NCI-H2196 (cell line): ENCODE results near the gene GNAT2.

Experiments used
- DNase-seq: peaks from one replicate; lab custom pipeline; 2025; ENCODE audit not compliant: unreplicated experiment; lab: John Stamatoyannopoulos, UW

GNAT2 gene

GRCh38 chr1:109628540-109629321, 9.3 kb upstream of the GNAT2 start:
- DNase-seq = peak; percentile 42

- no peak for DNase-seq
Measured at GRCh38 chr1:109627692-109628399, 8.4 kb upstream of the GNAT2 start.

DNA sequence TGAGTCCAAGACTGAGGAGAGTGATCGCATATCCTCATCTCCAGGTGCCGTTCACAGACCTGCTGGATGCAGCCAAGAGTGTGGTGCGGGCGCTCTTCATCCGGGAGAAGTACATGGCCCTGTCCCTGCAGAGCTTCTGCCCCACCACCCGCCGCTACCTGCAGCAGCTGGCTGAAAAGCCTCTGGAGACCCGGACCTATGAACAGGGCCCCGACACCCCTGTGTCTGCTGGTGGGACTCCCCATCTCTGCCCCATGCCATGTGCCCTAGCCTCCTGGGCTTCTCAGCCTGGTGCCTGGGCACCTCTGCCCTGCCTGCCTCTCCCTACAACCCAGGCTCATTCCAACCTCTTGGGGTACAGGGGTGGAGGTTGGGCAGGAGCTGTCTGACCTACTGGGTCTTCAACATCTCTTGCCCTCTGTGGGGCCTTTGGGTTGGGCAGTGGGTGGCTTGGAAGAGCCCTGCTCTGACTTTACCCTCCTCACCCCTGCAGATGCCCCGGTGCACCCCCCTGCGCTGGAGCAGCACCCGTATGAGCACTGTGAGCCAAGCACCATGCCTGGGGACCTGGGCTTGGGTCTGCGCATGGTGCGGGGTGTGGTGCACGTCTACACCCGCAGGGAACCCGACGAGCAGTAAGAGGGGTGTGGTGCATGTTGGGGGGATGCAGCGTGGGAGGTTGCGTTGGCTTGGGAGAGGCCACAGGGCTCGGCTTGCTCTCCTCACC, 7.4 kb upstream of the GNAT2 start:
- DNase-seq = no peak

- no peak for DNase-seq
Measured at GRCh38 chr1:109625601-109626560, 6.5 kb upstream of the GNAT2 start.

DNA sequence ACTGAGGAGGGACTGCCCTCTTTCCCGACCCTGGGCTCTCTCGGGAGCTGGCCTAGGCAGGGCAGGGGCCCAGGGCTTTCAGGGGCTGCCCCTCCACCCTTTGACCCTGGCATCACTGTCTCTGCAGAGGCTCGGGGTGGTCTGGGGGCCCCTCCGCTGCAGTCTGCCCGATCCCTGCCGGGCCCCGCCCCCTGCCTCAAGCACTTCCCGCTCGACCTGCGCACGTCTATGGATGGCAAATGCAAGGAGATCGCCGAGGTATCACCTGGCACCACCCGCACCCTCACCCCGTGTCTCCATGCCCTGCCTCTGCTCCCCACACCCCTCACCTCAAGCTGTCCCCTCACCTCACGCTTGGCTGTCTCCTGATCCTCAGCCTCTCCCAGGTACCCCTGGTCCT, 5.8 kb upstream of the GNAT2 start:
- no peak for DNase-seq

DNA sequence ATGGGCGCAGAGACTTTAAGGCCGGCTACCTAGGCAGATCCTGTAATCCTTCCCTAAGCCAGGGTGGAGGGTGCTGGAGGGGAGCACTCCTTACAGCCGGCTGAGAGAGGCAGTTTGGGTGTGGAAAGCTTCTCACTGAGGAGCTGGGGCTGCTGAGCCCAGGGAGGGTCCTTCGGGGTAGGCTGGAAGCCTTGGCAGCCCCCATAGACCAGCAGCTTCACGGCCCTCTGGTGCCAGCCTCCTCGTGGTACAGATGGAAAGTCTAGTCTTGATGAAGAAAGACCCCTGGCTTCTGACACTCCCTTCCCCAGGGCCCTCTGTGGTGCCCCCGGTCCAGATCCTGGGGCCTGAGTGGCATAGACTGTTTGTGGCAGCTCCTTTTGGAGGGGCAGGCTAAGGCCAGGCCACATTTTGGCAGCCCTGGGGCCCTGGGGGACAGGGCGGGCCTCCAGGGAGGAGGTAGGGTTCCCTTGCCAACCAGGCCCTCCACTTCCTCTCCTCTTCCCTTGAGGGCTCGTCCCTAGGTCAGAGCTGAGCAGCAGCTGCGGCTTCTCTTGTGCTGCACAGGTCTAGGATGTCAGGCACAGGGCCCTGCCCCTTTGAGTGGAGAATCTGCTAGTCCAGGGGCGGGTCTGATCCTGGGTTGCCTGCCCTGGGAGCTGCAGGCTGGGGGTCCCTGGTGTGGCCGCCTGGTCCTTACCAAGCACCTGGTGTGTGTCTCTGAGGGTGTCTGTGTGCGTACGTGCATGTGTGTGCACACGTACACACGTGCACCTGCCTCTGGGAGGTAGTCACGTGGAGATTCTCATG, 5.0 kb upstream of the GNAT2 start:
- DNase-seq = peak; percentile 12

DNA sequence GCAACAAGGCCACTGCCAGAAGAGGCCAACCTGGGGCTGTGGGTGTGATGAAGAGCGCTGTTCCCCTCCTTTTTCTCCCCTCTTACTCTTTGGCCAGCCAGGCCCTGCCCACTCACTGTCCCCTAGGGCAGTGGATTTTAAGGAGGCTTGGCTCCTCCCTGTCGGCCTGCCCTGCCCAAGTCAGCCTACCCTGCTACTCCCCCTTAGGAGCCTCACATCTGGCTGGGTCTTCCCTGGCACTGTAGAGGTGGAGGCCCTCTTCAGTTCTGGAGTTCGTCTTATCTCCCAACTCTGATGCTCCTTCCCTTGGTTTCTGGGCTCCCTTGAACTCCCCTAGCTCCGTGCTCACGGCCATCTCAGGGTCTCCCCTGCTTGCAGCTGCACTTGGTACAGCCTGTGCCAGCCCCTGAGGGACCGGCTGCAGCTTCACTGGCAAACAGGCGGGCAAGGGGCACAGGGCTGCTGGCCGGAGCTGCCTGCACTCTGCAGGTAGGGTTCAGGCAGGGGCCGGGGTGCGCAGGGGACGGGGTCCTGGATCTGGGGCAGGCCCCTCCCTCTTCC, 4.3 kb upstream of the GNAT2 start:
- DNase-seq = no peak

- DNase-seq = no peak
Measured at GRCh38 chr1:109622895-109623294, 3.5 kb upstream of the GNAT2 start.

GRCh38 chr1:109622137-109622892, 2.9 kb upstream of the GNAT2 start:
- DNase-seq = no peak

DNA sequence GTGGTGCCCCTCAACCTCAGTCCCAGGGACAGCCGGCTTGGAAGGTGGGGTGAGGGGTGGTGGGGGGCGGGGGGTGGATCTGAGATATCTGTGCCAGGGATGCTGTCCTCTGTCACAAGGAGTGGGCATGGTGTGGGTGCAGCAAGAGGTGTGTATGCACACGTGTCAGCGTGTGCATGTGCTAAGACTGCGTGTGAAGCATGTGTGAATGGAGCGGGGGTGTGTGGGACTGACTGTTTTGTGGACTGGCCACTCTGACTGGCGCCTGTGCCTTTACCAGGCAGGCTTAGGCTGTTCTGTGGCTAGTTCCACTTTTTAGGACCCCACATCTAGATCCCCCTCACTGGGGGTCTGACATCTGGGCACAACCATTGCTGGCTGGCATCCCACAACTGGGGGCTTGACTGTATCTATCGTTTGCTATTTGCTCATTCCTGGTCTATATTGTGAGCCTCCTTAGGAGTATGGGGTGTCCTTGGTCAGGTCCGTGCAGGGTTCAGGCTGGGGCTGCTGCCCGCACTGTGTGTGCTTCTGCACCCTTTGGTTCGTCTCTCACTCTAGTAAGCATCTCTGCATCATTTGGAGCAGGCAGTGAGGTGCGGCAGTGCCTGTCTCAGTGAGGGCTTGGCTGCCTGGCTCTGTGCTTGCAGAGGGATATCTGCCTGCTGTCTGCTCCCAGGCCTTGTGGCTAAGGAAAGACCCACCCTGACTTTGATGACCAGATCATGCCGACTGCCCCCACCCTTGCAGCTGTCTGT, 2.1 kb upstream of the GNAT2 start:
- no peak for DNase-seq

DNA sequence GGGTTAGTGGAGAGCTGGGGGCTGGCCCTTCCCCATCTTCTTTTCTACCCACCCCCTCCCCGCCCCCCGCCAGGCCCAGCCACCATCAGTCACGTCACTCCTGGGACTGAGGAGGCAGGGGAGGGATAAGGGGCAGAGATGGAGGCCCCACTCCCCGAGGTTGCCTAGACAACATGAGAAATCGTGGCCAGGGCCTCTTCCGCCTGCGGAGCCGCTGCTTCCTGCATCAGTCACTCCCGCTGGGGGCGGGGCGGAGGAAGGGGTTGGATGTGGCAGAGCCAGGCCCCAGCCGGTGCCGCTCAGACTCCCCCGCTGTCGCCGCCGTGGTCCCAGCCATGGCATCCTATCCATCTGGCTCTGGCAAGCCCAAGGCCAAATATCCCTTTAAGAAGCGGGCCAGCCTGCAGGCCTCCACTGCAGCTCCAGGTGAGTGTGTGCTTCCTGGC, 1.4 kb upstream of the GNAT2 start:
- DNase-seq = peak; percentile 90

GRCh38 chr1:109620401-109620791, 980 bp upstream of the GNAT2 start:
- DNase-seq = no peak

DNA sequence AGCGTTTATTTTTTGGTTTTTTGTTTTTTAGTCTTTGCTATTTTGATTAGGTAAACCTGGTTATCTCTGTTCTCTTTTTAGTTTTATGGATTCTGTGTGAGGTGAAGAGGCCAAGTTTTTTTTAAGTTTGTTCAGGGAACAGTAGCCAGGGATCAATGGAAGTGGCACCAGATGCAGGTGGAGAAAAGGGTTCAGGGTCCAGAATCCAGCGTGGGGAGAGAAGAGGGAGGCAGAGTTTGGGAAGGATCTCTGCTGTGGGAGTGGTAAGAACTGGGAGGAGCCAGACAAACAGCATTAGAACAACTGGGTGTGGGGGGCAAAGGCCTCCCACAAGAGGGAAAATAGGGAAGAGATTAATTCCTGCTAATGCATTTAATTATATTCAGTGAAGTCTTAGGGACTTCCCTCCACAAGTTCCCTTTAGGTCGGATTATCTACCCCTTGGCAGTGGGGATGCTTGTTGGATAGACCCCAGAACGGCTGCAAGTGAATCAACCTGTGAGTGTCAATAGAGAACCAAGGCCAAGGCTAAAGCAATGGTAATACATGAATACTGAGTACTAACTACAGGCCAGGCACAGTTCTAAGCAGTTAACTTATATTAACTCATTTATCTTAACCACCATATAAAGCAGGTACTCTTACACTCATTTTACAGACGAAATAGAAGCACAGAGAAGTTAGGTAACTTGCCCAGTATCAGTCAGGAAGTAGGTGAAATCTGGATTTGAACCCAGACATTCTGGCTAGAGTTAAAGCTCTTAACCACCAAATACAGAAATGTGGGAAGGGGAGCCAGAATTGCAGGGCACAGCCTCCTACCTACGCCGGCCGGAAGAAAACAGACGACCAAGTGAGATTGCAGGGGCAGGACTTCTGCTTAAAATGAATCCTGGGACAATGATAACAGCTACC, 498 bp downstream of the GNAT2 start:
- DNase-seq = no peak

DNA sequence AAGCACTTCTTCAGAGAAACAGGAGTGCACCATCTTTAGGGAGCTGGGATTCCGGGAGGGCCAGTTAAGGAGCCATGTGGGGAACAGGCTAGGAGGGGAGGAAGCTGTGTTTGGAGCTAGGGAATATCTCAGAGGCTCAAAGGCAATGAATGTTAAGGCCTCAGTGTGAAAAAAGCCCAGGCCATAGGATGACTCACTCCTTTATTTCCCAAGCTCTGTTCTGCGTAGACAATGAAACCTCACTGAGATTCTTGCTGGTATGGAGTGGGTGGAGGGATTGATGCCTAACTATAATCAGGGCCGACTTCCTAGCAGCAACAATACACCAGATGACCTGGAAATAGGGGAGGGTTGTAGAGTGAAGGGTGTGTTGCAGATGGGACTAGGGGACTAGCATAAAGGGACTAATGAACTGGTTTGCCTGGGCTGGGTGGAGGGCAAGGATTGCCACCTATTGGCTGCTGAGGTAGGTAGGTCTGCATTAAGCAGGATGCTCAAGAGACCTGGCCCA, 2.1 kb downstream of the GNAT2 start:
- DNase-seq = no peak

DNA sequence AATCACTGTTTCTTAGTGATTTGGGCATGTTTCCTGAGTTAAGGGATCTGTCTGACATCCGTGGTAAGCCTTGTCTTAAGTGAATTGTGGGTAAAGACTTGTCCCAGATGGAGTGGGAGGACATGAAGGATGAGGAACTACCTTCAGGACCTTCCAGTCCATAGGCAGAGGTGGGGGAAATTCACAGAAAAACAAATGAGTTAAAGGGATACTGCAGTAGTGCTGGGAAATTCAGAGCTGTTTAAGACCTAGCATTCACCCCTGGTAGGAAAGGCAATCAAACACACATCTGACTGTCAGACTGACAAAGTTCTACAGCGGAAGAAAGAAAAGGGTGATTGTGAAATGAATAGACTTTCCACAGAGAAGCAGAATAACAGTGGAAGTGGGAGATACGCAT, 3.0 kb downstream of the GNAT2 start:
- no peak for DNase-seq

DNA sequence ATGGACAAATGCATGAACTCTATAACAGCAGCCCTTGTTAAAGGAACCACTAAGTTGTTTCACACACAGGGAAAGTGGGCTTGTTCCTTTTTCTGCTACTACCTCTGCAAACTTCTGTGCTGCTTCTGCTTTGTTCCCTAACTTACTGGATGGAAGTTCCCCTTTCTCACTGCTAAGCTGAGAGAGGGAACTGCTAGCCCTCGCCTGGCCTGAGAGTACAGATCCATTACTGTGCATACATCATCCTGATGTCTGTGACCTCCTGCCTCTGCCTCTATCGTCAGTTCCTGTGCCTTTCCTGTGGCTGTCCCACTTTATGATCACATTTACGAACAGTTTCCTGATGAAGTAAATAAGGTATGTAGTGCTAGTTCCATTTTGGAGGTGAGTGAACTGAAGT, 3.5 kb downstream of the GNAT2 start:
- no peak for DNase-seq
